Urinary bladder (tissue), 4 donors: ENCODE data around the gene B3GNT5. TPM values are rescaled to one million over a fixed set of nuclear protein-coding genes. Genes with fewer than 3 reads are reported as not detected.

Source experiments
- DNase-seq: peaks from one replicate; pipeline ENCODE4 v3.0.0-alpha.2; 2015; ENCODE audit errors: extremely low spot score
- H3K27ac ChIP-seq: one replicate; pipeline ENCODE4 v1.5.1; 2013; ENCODE audit warnings: low read depth, mild to moderate bottlenecking, moderate library complexity
- H3K36me3 ChIP-seq: one replicate; pipeline ENCODE4 v1.6.1; 2013; ENCODE audit warnings: mild to moderate bottlenecking, moderate library complexity; ENCODE audit not compliant: insufficient read depth
- H3K4me1 ChIP-seq: one replicate; pipeline ENCODE4 v1.6.1; 2013; ENCODE audit warnings: mild to moderate bottlenecking, moderate library complexity; ENCODE audit not compliant: insufficient read depth
- H3K4me3 ChIP-seq: one replicate; pipeline ENCODE4 v1.5.1; 2013; ENCODE audit warnings: low read depth, low read length
- WGBS: extraction: QIAGEN DNeasy Blood & Tissue Kit; methylation state at CpG from one replicate; pipeline ENCODE4 v1.1.7; 2013; 5-methylcytosine and 5-hydroxymethylcytosine counted together
- polyA plus RNA-seq: library from polyadenylated mRNA; stranded (reverse); fragments of 200-250 nt; gene quantifications from one replicate; pipeline ENCODE4 v1.2.3, GENCODE V29; 2013
- small RNA-seq: library from RNA; depleted of rRNA; stranded (forward); fragments of <200 nt; gene quantifications from one replicate; pipeline ENCODE3, GENCODE V24; 2014
- total RNA-seq: library from RNA; depleted of rRNA; stranded (reverse); fragments of >200 nt; gene quantifications from one replicate; pipeline ENCODE4 v1.2.3, GENCODE V29; 2014
- donor health status: healthy with polysubstance abuse.
- donor health status: healthy.

Gene B3GNT5
- total and polyA plus RNA-seq, 2 donors = 4.3 to 18.3 TPM

DNA sequence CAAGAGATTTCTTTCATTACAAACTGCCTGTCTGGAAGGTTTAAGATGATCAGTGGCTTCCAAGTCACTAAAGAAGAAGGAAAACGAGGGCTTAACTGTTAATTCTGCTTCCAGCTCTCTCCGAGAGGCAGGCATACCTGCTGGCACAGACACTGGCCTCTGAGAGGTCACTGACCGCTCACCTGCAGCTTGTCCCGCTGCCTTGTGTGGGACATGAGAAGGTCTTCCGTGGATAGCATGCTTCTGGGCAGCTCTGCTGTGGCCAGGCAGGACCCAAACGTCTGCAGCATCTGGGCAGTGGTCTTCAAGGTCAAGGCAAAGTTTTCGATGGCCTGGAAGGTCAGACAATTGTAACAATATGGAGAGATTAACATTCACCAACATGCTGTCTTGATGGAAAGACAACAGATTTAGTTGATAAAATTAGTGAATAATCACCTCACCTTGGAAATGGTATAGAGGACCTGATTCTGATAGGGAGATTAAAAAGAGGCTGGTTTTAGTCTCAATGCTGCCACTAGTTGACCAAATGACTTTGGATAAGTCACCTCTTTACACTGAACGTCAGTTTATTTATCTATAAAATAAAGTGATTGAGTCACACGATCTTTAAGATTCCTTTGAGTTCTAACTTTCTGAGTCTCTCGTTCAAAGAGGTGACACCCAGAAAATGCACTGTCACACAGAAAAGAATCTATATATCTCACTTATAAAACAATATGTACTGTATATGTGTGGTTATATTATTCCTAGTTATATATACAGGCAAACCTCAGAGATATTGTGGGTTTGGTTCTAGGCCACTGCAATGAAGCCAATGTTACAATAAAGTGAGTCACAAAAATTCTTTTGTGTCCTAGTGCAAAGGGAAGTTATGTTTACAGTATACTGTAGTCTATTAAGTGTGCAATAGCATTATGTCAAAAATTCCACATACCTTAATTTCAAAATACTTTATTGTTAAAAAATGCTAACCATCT lies 65.1 kb downstream of the B3GNT5 start:
- WGBS = 74% methylated on average over 10 of the region's 10 CpGs
- Histone ChIP-seq H3K4me1 (no peaks in the 10 kb centered on the region), H3K27ac (no peak overlapping the region), H3K4me3 (no peak overlapping the region), H3K36me3 (no peaks in the 10 kb centered on the region)
- DNase-seq = no peak

DNA sequence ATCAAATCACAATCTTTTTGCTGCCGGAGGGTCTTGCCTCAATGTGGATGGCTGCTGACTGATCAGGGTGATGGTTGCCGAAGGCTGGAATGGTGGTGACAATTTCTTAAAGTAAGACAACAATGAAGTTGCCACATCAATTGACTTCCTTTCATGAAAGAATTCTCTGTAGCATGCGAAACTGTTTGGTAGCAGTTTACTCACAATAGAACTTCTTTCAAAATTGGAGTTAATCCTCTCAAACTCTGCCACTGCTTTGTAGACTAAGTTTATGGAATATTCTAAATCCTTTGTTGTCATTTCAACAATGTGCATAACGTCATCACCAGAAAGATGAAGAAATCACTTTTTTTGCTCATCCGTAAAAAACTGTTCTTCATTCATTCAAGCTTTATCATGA lies 65.8 kb downstream of the B3GNT5 start:
- Histone ChIP-seq H3K4me3 (no peak overlapping the region), H3K4me1 (no peaks in the 10 kb centered on the region), H3K27ac (no peak overlapping the region), H3K36me3 (no peaks in the 10 kb centered on the region)
- WGBS = 83% methylated on average over 5 of the region's 5 CpGs
- no peak for DNase-seq

DNA sequence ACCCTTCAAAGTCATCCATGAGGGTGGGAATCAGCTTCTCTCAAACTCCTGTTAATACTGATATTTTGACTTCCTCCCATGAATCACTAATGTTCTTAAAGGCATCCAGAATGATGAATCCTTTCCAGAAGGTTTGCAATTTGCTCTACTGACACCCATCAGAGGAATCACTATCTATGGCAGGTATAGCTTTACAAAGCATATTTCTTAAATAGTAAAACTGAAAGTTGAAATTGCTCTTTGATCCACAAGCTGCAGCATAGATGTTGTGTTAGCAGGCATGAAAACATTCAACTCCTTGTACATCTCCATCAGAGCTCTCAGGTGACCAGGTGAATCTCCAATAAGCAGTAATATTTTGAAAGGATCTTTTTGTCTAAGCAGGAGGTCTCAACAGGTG lies 66.3 kb downstream of the B3GNT5 start:
- H3K4me1 ChIP-seq = no peaks in the 10 kb centered on the region
- H3K27ac ChIP-seq = no peak overlapping the region
- H3K4me3 ChIP-seq = no peak overlapping the region
- DNase-seq = no peak
- H3K36me3 ChIP-seq = no peaks in the 10 kb centered on the region

Small RNAs within 50 kb of the gene (small RNA-seq; reads per million reads assigned to genes)
- not detected for gene RNA5SP151

Other genes starting within 250 kb of the B3GNT5 start
- 42.9 TPM for gene MCCC1, start 153.8 kb upstream of the B3GNT5 start, total RNA-seq
- 28.1 TPM for gene MCCC1, start 153.8 kb upstream of the B3GNT5 start, polyA plus RNA-seq
- 0.53 TPM for gene LAMP3, start 90.5 kb upstream of the B3GNT5 start, total RNA-seq
- gene LAMP3, start 90.5 kb upstream of the B3GNT5 start, polyA plus RNA-seq = 0.39 TPM
- gene MCF2L2, start 175.4 kb downstream of the B3GNT5 start, total RNA-seq = 3.6 TPM
- gene MCF2L2, start 175.4 kb downstream of the B3GNT5 start, polyA plus RNA-seq = 0.44 TPM